ENCODE results near the gene DNAJC16. TPM values are rescaled to one million over a fixed set of nuclear protein-coding genes. Genes with fewer than 3 reads are reported as not detected.

Gene DNAJC16
- total and polyA plus RNA-seq, 2 of the 13 experiments (the other 11 are each of a cell fraction or from before 2014, with no cell fraction given): 11.4 to 15.4 TPM

DNA sequence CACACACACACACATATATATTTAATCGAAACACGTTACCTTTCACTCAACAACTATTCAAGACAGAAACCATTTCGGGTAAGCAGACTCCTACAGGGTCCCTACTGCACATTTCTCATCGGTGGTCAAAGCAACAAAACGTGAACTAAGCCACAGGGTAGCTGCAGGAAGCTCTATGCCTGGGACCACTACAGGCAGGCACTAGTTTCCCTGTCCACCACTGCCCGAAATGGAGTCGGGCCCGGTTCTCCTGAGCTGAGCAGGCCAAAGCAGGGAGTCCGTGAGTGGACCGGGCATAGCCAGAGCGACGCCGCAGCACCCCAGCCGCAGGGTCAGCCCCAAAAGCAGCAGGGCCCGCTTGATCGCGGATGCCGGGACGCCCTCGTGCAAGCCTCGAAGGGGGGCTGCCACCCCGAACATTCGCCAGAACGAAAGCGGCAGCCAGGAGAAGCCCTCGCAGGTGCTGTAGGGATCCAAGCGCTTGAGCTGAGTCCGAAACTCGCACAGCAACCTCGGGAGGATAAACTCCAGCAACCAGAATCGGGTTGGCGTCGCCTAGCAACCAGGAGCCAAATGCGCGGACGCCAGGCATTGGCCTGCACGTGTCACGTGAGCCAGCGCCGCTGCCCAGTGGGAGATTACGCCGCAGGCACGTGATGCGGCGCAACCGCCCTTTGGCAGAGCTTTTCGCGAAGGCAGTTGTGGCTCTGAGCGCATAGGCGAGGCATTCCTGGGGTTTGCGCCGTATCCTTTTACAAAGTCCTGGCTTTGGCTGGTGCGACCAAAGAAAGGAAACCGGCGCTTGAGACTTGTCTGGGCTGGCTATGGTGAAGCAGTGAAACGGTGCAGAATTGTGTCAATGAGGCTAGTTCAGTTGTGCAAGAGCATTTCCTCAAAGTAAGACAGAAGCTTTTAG is 76.7 kb downstream of the DNAJC16 start (continued):
- TF ChIP-seq, protein P1, sequence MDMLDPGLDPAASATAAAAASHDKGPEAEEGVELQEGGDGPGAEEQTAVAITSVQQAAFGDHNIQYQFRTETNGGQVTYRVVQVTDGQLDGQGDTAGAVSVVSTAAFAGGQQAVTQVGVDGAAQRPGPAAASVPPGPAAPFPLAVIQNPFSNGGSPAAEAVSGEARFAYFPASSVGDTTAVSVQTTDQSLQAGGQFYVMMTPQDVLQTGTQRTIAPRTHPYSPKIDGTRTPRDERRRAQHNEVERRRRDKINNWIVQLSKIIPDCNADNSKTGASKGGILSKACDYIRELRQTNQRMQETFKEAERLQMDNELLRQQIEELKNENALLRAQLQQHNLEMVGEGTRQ (IDR thresholded peaks at IDR 0.05; ENCODE audit: low read depth, low read length): peak; percentile 100
- TF ChIP-seq, protein P1 (CRISPR knock-in tag; IDR thresholded peaks at IDR 0.05; ENCODE audit: borderline replicate concordance): peak; percentile 100; the same call in 1 of the 2 replicates
- TF ChIP-seq, protein P2, sequence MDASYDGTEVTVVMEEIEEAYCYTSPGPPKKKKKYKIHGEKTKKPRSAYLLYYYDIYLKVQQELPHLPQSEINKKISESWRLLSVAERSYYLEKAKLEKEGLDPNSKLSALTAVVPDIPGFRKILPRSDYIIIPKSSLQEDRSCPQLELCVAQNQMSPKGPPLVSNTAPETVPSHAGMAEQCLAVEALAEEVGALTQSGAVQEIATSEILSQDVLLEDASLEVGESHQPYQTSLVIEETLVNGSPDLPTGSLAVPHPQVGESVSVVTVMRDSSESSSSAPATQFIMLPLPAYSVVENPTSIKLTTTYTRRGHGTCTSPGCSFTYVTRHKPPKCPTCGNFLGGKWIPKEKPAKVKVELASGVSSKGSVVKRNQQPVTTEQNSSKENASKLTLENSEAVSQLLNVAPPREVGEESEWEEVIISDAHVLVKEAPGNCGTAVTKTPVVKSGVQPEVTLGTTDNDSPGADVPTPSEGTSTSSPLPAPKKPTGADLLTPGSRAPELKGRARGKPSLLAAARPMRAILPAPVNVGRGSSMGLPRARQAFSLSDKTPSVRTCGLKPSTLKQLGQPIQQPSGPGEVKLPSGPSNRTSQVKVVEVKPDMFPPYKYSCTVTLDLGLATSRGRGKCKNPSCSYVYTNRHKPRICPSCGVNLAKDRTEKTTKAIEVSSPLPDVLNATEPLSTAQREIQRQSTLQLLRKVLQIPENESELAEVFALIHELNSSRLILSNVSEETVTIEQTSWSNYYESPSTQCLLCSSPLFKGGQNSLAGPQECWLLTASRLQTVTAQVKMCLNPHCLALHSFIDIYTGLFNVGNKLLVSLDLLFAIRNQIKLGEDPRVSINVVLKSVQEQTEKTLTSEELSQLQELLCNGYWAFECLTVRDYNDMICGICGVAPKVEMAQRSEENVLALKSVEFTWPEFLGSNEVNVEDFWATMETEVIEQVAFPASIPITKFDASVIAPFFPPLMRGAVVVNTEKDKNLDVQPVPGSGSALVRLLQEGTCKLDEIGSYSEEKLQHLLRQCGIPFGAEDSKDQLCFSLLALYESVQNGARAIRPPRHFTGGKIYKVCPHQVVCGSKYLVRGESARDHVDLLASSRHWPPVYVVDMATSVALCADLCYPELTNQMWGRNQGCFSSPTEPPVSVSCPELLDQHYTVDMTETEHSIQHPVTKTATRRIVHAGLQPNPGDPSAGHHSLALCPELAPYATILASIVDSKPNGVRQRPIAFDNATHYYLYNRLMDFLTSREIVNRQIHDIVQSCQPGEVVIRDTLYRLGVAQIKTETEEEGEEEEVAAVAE (CRISPR knock-in tag; IDR thresholded peaks at IDR 0.05; ENCODE audit: borderline replicate concordance): peak; percentile 77; the same call in 1 of the 2 replicates
- TF ChIP-seq, protein P3, sequence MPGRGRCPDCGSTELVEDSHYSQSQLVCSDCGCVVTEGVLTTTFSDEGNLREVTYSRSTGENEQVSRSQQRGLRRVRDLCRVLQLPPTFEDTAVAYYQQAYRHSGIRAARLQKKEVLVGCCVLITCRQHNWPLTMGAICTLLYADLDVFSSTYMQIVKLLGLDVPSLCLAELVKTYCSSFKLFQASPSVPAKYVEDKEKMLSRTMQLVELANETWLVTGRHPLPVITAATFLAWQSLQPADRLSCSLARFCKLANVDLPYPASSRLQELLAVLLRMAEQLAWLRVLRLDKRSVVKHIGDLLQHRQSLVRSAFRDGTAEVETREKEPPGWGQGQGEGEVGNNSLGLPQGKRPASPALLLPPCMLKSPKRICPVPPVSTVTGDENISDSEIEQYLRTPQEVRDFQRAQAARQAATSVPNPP (CRISPR knock-in tag; IDR thresholded peaks at IDR 0.05): peak; percentile 92
- TF ChIP-seq, protein P4, sequence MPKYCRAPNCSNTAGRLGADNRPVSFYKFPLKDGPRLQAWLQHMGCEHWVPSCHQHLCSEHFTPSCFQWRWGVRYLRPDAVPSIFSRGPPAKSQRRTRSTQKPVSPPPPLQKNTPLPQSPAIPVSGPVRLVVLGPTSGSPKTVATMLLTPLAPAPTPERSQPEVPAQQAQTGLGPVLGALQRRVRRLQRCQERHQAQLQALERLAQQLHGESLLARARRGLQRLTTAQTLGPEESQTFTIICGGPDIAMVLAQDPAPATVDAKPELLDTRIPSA (CRISPR knock-in tag; IDR thresholded peaks at IDR 0.05; ENCODE audit: borderline replicate concordance): peak; percentile 88
- no peak for TF ChIP-seq SMARCE1 (IDR thresholded peaks at IDR 0.05; ENCODE audit: borderline replicate concordance)
- TF ChIP-seq KDM2A (CRISPR knock-in tag; IDR thresholded peaks at IDR 0.05; ENCODE audit: borderline replicate concordance, low read depth): peak; percentile 86
- no peak for TF ChIP-seq ZNF260 (CRISPR knock-in tag; IDR thresholded peaks at IDR 0.05; ENCODE audit: borderline replicate concordance, low read depth)
- TF ChIP-seq HDAC6 (IDR thresholded peaks at IDR 0.05; ENCODE audit: low read depth, low read length): no peak
- TF ChIP-seq NFIC (IDR thresholded peaks at IDR 0.05; ENCODE audit: low read length): no peak
- TF ChIP-seq GATAD1 (CRISPR knock-in tag; IDR thresholded peaks at IDR 0.05): peak; percentile 78
- no peak for TF ChIP-seq SATB2 (CRISPR knock-in tag; IDR thresholded peaks at IDR 0.05)
- no peak for TF ChIP-seq SRF (IDR thresholded peaks at IDR 0.05; ENCODE audit: low read depth, low read length)

All from HepG2 (cell line).